ENCODE results near the gene NDUFA8.

The NDUFA8 gene

DNA sequence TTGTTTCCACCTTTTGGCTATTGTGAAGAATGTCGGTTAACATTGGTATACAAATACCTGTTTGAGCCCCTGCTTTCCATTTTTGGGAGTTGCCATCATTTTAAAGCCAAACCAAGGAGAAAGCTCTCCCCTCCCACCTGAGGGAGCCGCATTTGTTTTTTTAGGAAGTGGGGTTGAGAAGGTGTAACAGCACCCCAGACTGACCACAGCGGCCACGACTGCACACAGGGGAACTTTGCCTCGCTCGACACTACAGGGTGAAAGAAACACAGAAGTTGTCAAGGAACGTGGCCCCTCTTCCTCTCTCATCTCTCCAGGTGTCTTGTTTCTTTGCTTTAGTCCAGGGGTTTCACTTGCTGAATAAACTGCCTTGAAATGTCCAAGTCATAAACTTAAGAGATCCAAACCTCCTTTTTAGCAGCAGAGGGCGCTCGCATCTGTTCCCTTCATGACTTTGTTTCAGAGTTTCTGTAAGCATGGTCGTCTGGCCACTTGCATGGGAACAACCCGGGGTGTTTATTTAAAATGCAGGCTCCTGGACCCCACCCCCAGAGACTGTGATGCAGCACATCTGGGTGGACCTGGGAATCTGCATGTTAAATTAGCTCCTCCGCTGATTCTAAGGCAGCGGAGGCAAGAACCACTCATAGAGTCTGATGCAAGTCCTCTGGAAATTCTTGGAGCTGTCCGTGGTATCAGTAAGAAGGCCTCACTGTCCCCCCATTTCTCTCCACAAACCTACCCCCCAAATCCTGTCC, 64.4 kb downstream of the NDUFA8 start:
- peak; percentile 45 for DNase-seq

Measured in fibroblast of upper back skin (primary cell).